GM10266 (cell line): ENCODE data around the gene BET1.

Source experiments
- DNase-seq: peaks from one replicate; pipeline ENCODE4 v3.0.0; 2012; ENCODE audit errors: extremely low spot score
- TF ChIP-seq, protein P1 (sequence below): IDR thresholded peaks from 2 replicates; pipeline ENCODE4 v1.5.1; 2012; ENCODE audit warnings: mild to moderate bottlenecking, low read depth; ENCODE audit not compliant: control insufficient read depth, insufficient read depth; ENCODE audit errors: missing control alignments

Gene BET1

DNA sequence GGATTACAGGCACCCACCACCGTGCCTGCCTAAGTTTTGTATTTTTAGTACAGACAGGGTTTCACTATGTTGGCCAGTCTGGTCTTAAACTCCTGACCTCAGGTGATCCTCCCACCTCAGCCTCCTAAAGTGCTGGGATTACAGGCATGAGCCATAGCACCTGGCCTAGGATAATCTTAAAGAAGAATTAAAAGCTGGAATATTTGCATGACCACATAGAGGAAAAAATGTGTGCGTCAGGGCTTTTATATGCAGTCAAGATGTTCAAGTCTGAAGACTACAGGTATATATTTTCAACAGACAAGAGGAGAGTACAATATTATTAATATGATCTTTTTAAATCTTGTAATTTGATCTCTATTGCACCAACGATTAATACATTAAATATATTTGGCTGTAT, 43.2 kb downstream of the BET1 start:
- TF ChIP-seq, protein P1, sequence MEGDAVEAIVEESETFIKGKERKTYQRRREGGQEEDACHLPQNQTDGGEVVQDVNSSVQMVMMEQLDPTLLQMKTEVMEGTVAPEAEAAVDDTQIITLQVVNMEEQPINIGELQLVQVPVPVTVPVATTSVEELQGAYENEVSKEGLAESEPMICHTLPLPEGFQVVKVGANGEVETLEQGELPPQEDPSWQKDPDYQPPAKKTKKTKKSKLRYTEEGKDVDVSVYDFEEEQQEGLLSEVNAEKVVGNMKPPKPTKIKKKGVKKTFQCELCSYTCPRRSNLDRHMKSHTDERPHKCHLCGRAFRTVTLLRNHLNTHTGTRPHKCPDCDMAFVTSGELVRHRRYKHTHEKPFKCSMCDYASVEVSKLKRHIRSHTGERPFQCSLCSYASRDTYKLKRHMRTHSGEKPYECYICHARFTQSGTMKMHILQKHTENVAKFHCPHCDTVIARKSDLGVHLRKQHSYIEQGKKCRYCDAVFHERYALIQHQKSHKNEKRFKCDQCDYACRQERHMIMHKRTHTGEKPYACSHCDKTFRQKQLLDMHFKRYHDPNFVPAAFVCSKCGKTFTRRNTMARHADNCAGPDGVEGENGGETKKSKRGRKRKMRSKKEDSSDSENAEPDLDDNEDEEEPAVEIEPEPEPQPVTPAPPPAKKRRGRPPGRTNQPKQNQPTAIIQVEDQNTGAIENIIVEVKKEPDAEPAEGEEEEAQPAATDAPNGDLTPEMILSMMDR, result no peak
- DNase-seq, result no peak

DNA sequence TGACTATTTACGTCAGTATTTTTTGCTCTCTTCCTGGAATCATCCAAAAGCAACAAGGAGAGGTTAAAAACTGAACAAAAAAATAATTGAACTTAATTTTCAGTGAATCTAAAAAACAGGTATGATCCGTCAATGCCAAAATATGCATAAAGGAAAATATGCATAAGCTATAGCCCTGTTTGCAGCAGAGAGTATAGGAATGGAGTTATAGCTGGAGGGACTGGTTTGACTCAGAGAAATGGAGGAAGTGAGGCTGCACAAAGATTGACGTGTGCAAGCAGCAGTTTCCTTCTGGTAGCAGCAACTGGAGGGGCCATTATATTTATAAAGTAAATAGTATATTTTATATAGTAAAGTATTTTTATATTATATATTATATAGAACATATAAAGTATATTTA, 45.5 kb downstream of the BET1 start:
- no peak for DNase-seq
- TF ChIP-seq, protein P1, result no peak

DNA sequence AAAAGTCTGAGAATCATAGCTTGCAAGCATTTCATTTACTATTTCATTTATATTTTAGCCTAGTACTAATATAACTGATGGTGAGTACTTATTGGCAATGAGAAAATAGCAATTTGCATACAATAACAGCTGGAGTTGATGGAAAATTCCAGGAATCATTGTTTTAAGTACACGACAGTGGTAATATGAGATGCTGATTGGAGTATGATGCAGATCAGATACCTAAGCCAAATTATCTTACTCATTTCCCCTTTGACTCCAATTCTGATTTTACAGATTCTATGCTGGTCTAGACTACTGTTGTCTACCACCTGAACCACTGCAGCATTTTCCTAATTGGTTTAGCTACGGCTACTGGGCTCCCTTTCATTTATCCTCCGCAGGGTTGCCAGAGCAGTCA, 45.9 kb downstream of the BET1 start:
- TF ChIP-seq, protein P1, result no peak
- no peak for DNase-seq

DNA sequence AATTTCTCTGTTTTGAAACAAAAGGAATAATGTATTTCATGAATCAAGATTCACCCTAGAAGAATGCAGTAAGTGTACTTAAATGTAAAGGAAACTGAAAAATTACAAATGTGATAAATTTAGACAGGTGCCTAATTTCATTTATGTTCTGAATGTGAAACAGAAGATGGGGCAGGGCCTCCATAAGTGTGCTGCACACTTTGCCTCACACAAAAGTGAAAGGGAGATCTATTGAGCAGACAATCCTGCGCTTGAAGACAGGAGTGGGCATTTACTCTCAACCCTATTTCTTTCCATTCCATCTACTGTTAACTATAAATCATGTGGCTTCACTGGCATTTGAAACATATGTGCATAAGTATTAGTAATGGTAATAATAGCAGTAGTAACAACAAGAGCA, 46.4 kb downstream of the BET1 start:
- TF ChIP-seq, protein P1, result no peak
- no peak for DNase-seq

DNA sequence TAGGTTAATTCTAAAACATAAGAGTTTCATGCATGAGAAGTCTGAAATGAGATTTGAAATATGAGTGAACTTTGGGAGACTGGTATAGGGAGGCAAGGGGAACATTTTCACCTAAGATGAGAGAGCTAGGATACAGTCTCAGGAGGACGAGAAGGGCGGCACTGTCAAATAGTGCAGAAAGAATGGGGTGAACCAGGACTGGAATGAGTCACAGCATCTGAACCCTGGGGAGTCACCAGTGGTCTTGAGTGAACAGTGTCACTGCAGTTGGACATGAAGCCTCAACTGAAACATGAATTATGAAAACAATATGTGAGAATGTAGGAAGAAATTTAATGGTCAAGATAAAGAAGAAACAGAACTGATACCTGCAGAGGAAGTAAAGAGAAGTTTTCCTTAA, 48.9 kb downstream of the BET1 start:
- TF ChIP-seq, protein P1, result no peak
- no peak for DNase-seq

DNA sequence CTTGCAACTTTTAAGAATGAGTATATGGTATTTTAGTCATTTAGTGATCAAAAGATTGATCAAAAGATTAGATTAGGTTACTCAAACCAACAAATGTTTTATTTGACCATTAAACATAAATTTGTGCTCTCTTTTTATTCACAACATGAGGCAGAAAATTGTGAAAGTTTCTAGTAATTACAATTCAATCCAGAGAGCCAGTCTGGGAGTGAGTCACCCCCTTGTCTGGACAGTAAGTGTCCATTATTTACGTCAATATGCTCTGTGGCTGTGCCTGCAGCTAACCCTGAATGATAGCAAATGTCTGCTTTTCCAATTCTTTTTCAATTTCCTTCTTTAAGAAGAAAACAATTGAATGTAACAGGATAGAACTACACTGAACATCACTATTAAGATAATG, 54.7 kb downstream of the BET1 start:
- TF ChIP-seq, protein P1, result no peak
- no peak for DNase-seq

DNA sequence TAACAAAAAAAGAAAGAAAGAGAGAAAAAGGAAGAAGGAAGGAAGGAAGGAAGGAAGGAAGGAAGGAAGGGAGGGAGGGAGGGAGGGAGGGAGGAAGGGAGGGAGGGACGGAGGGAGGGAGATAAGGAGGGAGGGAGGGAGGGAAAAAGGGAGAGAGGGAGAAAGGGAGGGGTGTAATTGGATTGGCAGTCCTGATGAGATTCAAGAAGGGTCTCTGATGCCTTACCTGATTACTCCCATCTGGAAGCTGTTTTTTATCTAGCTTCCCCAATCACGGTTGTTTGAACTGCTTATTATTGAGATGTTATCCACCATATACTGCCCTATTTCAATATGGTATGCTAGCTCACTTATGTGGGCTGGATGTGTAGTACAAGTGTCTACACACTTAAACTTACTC, 55.3 kb downstream of the BET1 start:
- TF ChIP-seq, protein P1, result no peak

DNA sequence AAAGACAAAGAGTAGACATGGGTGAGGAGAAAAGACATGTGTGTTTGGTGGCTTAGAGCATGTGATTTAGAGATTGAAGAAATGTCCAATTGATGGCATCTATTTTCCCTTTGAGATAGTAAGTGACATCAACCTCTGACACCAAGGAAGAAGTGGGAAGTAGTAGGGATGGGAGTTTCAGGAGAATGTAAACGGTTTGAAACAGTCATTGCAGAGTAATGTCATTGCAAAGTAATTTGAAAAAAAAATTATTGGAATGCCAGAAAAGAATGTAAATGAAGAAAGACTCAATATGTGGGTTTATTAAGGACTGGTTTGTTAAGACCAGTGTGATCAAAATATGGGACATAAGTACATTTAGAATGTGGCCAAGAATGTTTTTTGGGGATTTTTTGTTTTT, 56.0 kb downstream of the BET1 start:
- TF ChIP-seq, protein P1, result no peak
- no peak for DNase-seq

More for the DNA sequence above, 55.3 kb downstream of the BET1 start:
- DNase-seq, result no peak
